ENCODE data around the gene BRCC3. TPM values are rescaled to one million over a fixed set of nuclear protein-coding genes. Genes with fewer than 3 reads are reported as not detected.

Gene BRCC3
- total RNA-seq, 2 experiments from 2014 or later = 11.9 to 25.8 TPM

- no TSS peak for BruUV-seq (replicated peaks)
- DNase-seq (ENCODE audit: low spot score) = no peak
- ChIA-PET CTCF (ENCODE audit: unreplicated experiment) (no interaction called here), POLR2A (interaction anchor here (0.6 kb wide), 1 partner anchor 120 kb away, joined by 3 read pairs; no protein-coding TSS in a partner anchor)
- no peak overlapping the region for H3K27ac ChIP-seq (ENCODE audit: low read depth, low read length, poor library complexity, severe bottlenecking)
- no peaks in the 10 kb centered on the region for H3K36me3 ChIP-seq (ENCODE audit: insufficient read depth, low read length)
- TF ChIP-seq, protein P1, sequence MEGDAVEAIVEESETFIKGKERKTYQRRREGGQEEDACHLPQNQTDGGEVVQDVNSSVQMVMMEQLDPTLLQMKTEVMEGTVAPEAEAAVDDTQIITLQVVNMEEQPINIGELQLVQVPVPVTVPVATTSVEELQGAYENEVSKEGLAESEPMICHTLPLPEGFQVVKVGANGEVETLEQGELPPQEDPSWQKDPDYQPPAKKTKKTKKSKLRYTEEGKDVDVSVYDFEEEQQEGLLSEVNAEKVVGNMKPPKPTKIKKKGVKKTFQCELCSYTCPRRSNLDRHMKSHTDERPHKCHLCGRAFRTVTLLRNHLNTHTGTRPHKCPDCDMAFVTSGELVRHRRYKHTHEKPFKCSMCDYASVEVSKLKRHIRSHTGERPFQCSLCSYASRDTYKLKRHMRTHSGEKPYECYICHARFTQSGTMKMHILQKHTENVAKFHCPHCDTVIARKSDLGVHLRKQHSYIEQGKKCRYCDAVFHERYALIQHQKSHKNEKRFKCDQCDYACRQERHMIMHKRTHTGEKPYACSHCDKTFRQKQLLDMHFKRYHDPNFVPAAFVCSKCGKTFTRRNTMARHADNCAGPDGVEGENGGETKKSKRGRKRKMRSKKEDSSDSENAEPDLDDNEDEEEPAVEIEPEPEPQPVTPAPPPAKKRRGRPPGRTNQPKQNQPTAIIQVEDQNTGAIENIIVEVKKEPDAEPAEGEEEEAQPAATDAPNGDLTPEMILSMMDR (conservative IDR thresholded peaks at IDR 0.05; ENCODE audit: low read length) = no peak
- no peak for TF ChIP-seq EZH2phosphoT487 (IDR thresholded peaks at IDR 0.05; ENCODE audit: borderline replicate concordance, low read depth, low read length)
- no peaks in the 10 kb centered on the region for H4K20me1 ChIP-seq (ENCODE audit: insufficient read depth, low read length)
- H3K4me2 ChIP-seq (ENCODE audit: low read length) = no peak overlapping the region
- no peaks in the 10 kb centered on the region for H3K79me2 ChIP-seq (ENCODE audit: insufficient read depth, low read depth, low read length)
- H3K9me3 ChIP-seq (ENCODE audit: low read length) = no peaks in the 10 kb centered on the region
- no peak overlapping the region for H3K4me3 ChIP-seq (ENCODE audit: low read depth, low read length, poor library complexity, severe bottlenecking)
- no peaks in the 10 kb centered on the region for H3K9me2 ChIP-seq (ENCODE audit: insufficient read depth, low read length)
- intact Hi-C loops (cut with micrococcal nuclease; ENCODE audit: unreplicated experiment) = no loop called here
- no peaks in the 10 kb centered on the region for H3K4me1 ChIP-seq (ENCODE audit: insufficient read depth, low read length, poor library complexity, severe bottlenecking)
- H2AFZ ChIP-seq (ENCODE audit: low read length) = no peak overlapping the region
These were observed 60.8 kb downstream of the BRCC3 start for GRCh38 chrX:155132110-155132509.

GRCh38 chrX:155134255-155134654 is 62.9 kb downstream of the BRCC3 start:
- no peaks in the 10 kb centered on the region for H4K20me1 ChIP-seq (ENCODE audit: insufficient read depth, low read length)
- CTCF ChIA-PET (ENCODE audit: unreplicated experiment) = no interaction called here
- H3K27ac ChIP-seq (ENCODE audit: low read depth, low read length, poor library complexity, severe bottlenecking) = no peak overlapping the region
- POLR2A ChIA-PET = interaction anchor here (0.5 kb wide), 1 partner anchor 449 kb away, joined by 3 read pairs; no protein-coding TSS in a partner anchor
- intact Hi-C loops (cut with micrococcal nuclease; ENCODE audit: unreplicated experiment) = no loop called here
- no peaks in the 10 kb centered on the region for H3K9me2 ChIP-seq (ENCODE audit: insufficient read depth, low read length)
- DNase-seq (ENCODE audit: low spot score) = no peak
- H2AFZ ChIP-seq (ENCODE audit: low read length) = no peak overlapping the region
- no peak overlapping the region for H3K4me2 ChIP-seq (ENCODE audit: low read length)
- H3K79me2 ChIP-seq (ENCODE audit: insufficient read depth, low read depth, low read length) = no peaks in the 10 kb centered on the region
- no peaks in the 10 kb centered on the region for H3K36me3 ChIP-seq (ENCODE audit: insufficient read depth, low read length)
- H3K4me3 ChIP-seq (ENCODE audit: low read depth, low read length, poor library complexity, severe bottlenecking) = no peak overlapping the region
- no peaks in the 10 kb centered on the region for H3K4me1 ChIP-seq (ENCODE audit: insufficient read depth, low read length, poor library complexity, severe bottlenecking)
- H3K9me3 ChIP-seq (ENCODE audit: low read length) = no peaks in the 10 kb centered on the region
- TF ChIP-seq EZH2phosphoT487 (IDR thresholded peaks at IDR 0.05; ENCODE audit: borderline replicate concordance, low read depth, low read length) = no peak
- TF ChIP-seq, protein P1 (conservative IDR thresholded peaks at IDR 0.05; ENCODE audit: low read length) = no peak
- no TSS peak for BruUV-seq (replicated peaks)

- no peak overlapping the region for H3K27ac ChIP-seq (ENCODE audit: low read depth, low read length, poor library complexity, severe bottlenecking)
- no peaks in the 10 kb centered on the region for H3K9me3 ChIP-seq (ENCODE audit: low read length)
- no peaks in the 10 kb centered on the region for H3K79me2 ChIP-seq (ENCODE audit: insufficient read depth, low read depth, low read length)
- TF ChIP-seq EZH2phosphoT487 (IDR thresholded peaks at IDR 0.05; ENCODE audit: borderline replicate concordance, low read depth, low read length) = no peak
- TF ChIP-seq, protein P1 (conservative IDR thresholded peaks at IDR 0.05; ENCODE audit: low read length) = no peak
- no peaks in the 10 kb centered on the region for H4K20me1 ChIP-seq (ENCODE audit: insufficient read depth, low read length)
- H3K4me2 ChIP-seq (ENCODE audit: low read length) = no peak overlapping the region
- no peak overlapping the region for H2AFZ ChIP-seq (ENCODE audit: low read length)
- no peak for DNase-seq (ENCODE audit: low spot score)
- H3K9me2 ChIP-seq (ENCODE audit: insufficient read depth, low read length) = no peaks in the 10 kb centered on the region
- H3K4me1 ChIP-seq (ENCODE audit: insufficient read depth, low read length, poor library complexity, severe bottlenecking) = no peaks in the 10 kb centered on the region
- no peak overlapping the region for H3K4me3 ChIP-seq (ENCODE audit: low read depth, low read length, poor library complexity, severe bottlenecking)
- BruUV-seq (replicated peaks) = no TSS peak
- ChIA-PET POLR2A (no interaction called here), CTCF (ENCODE audit: unreplicated experiment) (no interaction called here)
- intact Hi-C loops (cut with micrococcal nuclease; ENCODE audit: unreplicated experiment) = no loop called here
- H3K36me3 ChIP-seq (ENCODE audit: insufficient read depth, low read length) = no peaks in the 10 kb centered on the region
These were observed 72.7 kb downstream of the BRCC3 start for GRCh38 chrX:155143959-155144548.
